ENCODE measurements around the gene FRMD4B. TPM values are rescaled to one million over a fixed set of nuclear protein-coding genes. Genes with fewer than 3 reads are reported as not detected.

FRMD4B gene
- total and polyA plus RNA-seq, 2 donors from 2014 or later, result 11.8 to 50.5 TPM

GRCh38 chr3:69304396-69304795 is 81.5 kb downstream of the FRMD4B start:
- intact Hi-C loops (cut with DNase I), result loop anchor here (10.0 kb wide), 1 partner anchor 140 kb away; no protein-coding TSS in a partner anchor

GRCh38 chr3:69300296-69300695 is 85.6 kb downstream of the FRMD4B start:
- H3K4me3 ChIP-seq (ENCODE audit: low read length in 3 of 3), result no peak overlapping the region
- DNase-seq (no peak), FAIRE-seq (no peak)
- intact Hi-C loops (cut with DNase I), result loop anchor here (10.0 kb wide), 1 partner anchor 135 kb away; no protein-coding TSS in a partner anchor
- H3K9ac ChIP-seq (ENCODE audit: low read length in 3 of 3), result no peak overlapping the region
- no peak for TF ChIP-seq CTCF (IDR thresholded peaks at IDR 0.05; ENCODE audit: borderline replicate concordance, extremely low read depth, insufficient read depth)
- H3K9me3 ChIP-seq (ENCODE audit: control insufficient read depth in 2 of 3, insufficient read depth in 1 of 3, low read length in 3 of 3), result no peaks in the 10 kb centered on the region
- H3K27ac ChIP-seq (ENCODE audit: low read depth in 2 of 2, low read length in 2 of 2), result no peak overlapping the region
- no peaks in the 10 kb centered on the region for H3K27me3 ChIP-seq (ENCODE audit: control insufficient read depth, insufficient read depth, low read length)
- H3K4me1 ChIP-seq (ENCODE audit: control insufficient read depth in 2 of 3, insufficient read depth in 2 of 3, low read depth in 1 of 3, low read length in 3 of 3), result no peaks in the 10 kb centered on the region
- H3K36me3 ChIP-seq (ENCODE audit: control insufficient read depth in 2 of 3, insufficient read depth in 3 of 3, low read length in 3 of 3), result peaks cover 0 to 11% (median 0%) of the 10 kb centered on the region in 3 donors

More at GRCh38 chr3:69304396-69304795, 81.5 kb downstream of the FRMD4B start:
- no peaks in the 10 kb centered on the region for H3K27me3 ChIP-seq (ENCODE audit: control insufficient read depth, insufficient read depth, low read length)
- peaks cover 0 to 2% (median 0%) of the 10 kb centered on the region in 3 donors for H3K4me1 ChIP-seq (ENCODE audit: control insufficient read depth in 2 of 3, insufficient read depth in 2 of 3, low read depth in 1 of 3, low read length in 3 of 3)
- H3K9ac ChIP-seq (ENCODE audit: low read length in 3 of 3), result no peak overlapping the region
- DNase-seq (no peak), FAIRE-seq (no peak)
- no peak overlapping the region for H3K4me3 ChIP-seq (ENCODE audit: low read length in 3 of 3)
- no peak for TF ChIP-seq CTCF (IDR thresholded peaks at IDR 0.05; ENCODE audit: borderline replicate concordance, extremely low read depth, insufficient read depth)
- H3K27ac ChIP-seq (ENCODE audit: low read depth in 2 of 2, low read length in 2 of 2), result no peak overlapping the region
- peaks cover 0 to 5% (median 0%) of the 10 kb centered on the region in 3 donors for H3K36me3 ChIP-seq (ENCODE audit: control insufficient read depth in 2 of 3, insufficient read depth in 3 of 3, low read length in 3 of 3)
- H3K9me3 ChIP-seq (ENCODE audit: control insufficient read depth in 2 of 3, insufficient read depth in 1 of 3, low read length in 3 of 3), result no peaks in the 10 kb centered on the region

- peaks cover 0 to 11% (median 0%) of the 10 kb centered on the region in 3 donors for H3K36me3 ChIP-seq (ENCODE audit: control insufficient read depth in 2 of 3, insufficient read depth in 3 of 3, low read length in 3 of 3)
- H3K9me3 ChIP-seq (ENCODE audit: control insufficient read depth in 2 of 3, insufficient read depth in 1 of 3, low read length in 3 of 3), result no peaks in the 10 kb centered on the region
- H3K9ac ChIP-seq (ENCODE audit: low read length in 3 of 3), result no peak overlapping the region
- FAIRE-seq (no peak), DNase-seq (no peak)
- no peaks in the 10 kb centered on the region for H3K27me3 ChIP-seq (ENCODE audit: control insufficient read depth, insufficient read depth, low read length)
- no peak overlapping the region for H3K27ac ChIP-seq (ENCODE audit: low read depth in 2 of 2, low read length in 2 of 2)
- H3K4me1 ChIP-seq (ENCODE audit: control insufficient read depth in 2 of 3, insufficient read depth in 2 of 3, low read depth in 1 of 3, low read length in 3 of 3), result no peaks in the 10 kb centered on the region
- H3K4me3 ChIP-seq (ENCODE audit: low read length in 3 of 3), result no peak overlapping the region
- intact Hi-C loops (cut with DNase I), result no loop called here
- TF ChIP-seq CTCF (IDR thresholded peaks at IDR 0.05; ENCODE audit: borderline replicate concordance, extremely low read depth, insufficient read depth), result no peak
These were observed 86.5 kb downstream of the FRMD4B start for GRCh38 chr3:69299344-69299743.

GRCh38 chr3:69297501-69297900 is 88.4 kb downstream of the FRMD4B start:
- DNase-seq, result peak in 1 of 5 donors; percentile 53
- Histone ChIP-seq H3K4me1 (ENCODE audit: control insufficient read depth in 2 of 3, insufficient read depth in 2 of 3, low read depth in 1 of 3, low read length in 3 of 3) (no peaks in the 10 kb centered on the region), H3K9ac (ENCODE audit: low read length in 3 of 3) (no peak overlapping the region), H3K27ac (ENCODE audit: low read depth in 2 of 2, low read length in 2 of 2) (no peak overlapping the region), H3K36me3 (ENCODE audit: control insufficient read depth in 2 of 3, insufficient read depth in 3 of 3, low read length in 3 of 3) (peaks cover 0 to 11% (median 0%) of the 10 kb centered on the region in 3 donors), H3K27me3 (ENCODE audit: control insufficient read depth, insufficient read depth, low read length) (no peaks in the 10 kb centered on the region), H3K4me3 (ENCODE audit: low read length in 3 of 3) (no peak overlapping the region), H3K9me3 (ENCODE audit: control insufficient read depth in 2 of 3, insufficient read depth in 1 of 3, low read length in 3 of 3) (no peaks in the 10 kb centered on the region)
- no peak for TF ChIP-seq CTCF (IDR thresholded peaks at IDR 0.05; ENCODE audit: borderline replicate concordance, extremely low read depth, insufficient read depth)
- no peak for FAIRE-seq
- intact Hi-C loops (cut with DNase I), result no loop called here
